CD8-positive, alpha-beta memory T cell (primary cell): Measurements from ENCODE around the gene KRTAP4-3. TPM values are rescaled to one million over a fixed set of nuclear protein-coding genes. Genes with fewer than 3 reads are reported as not detected.
"Not testable (repeated sequence)": the region's sequence is repeated elsewhere in the genome, so short reads cannot be mapped to it uniquely, and the experiment has no call there.

Experiments
- CTCF ChIA-PET: fragments of 350-600 bp; sonication (Branson Sonifier 250); formaldehyde crosslinking; loops from one replicate; lab custom pipeline; 2021; ENCODE audit warnings: antibody characterized with exemption; lab: Charles Lee
- POLR2A ChIA-PET: fragments of 350-600 bp; sonication (Branson Sonifier 250); formaldehyde crosslinking; loops from one replicate; lab custom pipeline; 2021; ENCODE audit warnings: antibody characterized with exemption; lab: Charles Lee
- DNase-seq, 5 donors: peaks; one replicate each; pipeline versions ENCODE4 v3.0.0 to v3.0.0-alpha.2; 2020 to 2022; ENCODE audit warnings: mixed read lengths in 1 of 5
- H3K27ac ChIP-seq: one replicate; pipeline ENCODE4 v1.7.0; 2013; ENCODE audit warnings: low read depth, mild to moderate bottlenecking, low read length, moderate library complexity
- H3K27me3 ChIP-seq: 2 replicates; pipeline ENCODE4 v1.7.0; 2013; ENCODE audit warnings: low read length, mild to moderate bottlenecking; ENCODE audit not compliant: insufficient read depth, poor library complexity, severe bottlenecking
- H3K36me3 ChIP-seq: 2 replicates; pipeline ENCODE4 v1.7.0; 2013; ENCODE audit warnings: mild to moderate bottlenecking, low read length, moderate library complexity; ENCODE audit not compliant: insufficient read depth
- H3K4me1 ChIP-seq: 2 replicates; pipeline ENCODE4 v1.7.0; 2013; ENCODE audit warnings: mild to moderate bottlenecking, low read length, moderate library complexity; ENCODE audit not compliant: insufficient read depth
- H3K4me3 ChIP-seq: 2 replicates; pipeline ENCODE4 v1.7.0; 2013; ENCODE audit warnings: mild to moderate bottlenecking, low read length
- H3K9me3 ChIP-seq: 2 replicates; pipeline ENCODE4 v1.7.0; 2013; ENCODE audit warnings: mild to moderate bottlenecking, low read length
- H3K27ac Mint-ChIP-seq, 8 donors: one replicate each; pipeline ENCODE4 v1.8.0; 2020 to 2021; ENCODE audit warnings: mixed read lengths in 8 of 8, mild to moderate bottlenecking in 6 of 8, inconsistent platforms in 3 of 8, moderate library complexity in 3 of 8
- H3K27me3 Mint-ChIP-seq, 2 donors: one replicate each; pipeline ENCODE4 v1.8.0; 2020 to 2021; ENCODE audit warnings: mixed read lengths in 2 of 2, mild to moderate bottlenecking in 1 of 2, moderate library complexity in 1 of 2
- H3K36me3 Mint-ChIP-seq, 3 donors: one replicate each; pipeline ENCODE4 v1.8.0; 2020 to 2021; ENCODE audit warnings: mixed read lengths in 3 of 3, inconsistent platforms in 1 of 3, mild to moderate bottlenecking in 1 of 3
- H3K4me1 Mint-ChIP-seq, 3 donors: one replicate each; pipeline ENCODE4 v1.8.0; 2020 to 2021; ENCODE audit warnings: mixed read lengths in 3 of 3, inconsistent platforms in 1 of 3, mild to moderate bottlenecking in 1 of 3
- H3K4me3 Mint-ChIP-seq, 7 donors: one replicate each; pipeline ENCODE4 v1.8.0; 2020 to 2021; ENCODE audit warnings: mixed read lengths in 7 of 7, mild to moderate bottlenecking in 6 of 7, moderate library complexity in 4 of 7, inconsistent platforms in 2 of 7
- H3K9me3 Mint-ChIP-seq, 5 donors: one replicate each; pipeline ENCODE4 v1.8.0; 2020 to 2022; ENCODE audit warnings: mixed read lengths in 5 of 5, mild to moderate bottlenecking in 3 of 5, moderate library complexity in 2 of 5, inconsistent platforms in 1 of 5
- polyA plus RNA-seq: library from polyadenylated mRNA; unstranded; fragments of 300-500 nt; fragmentation: Illumina TruSeq; gene quantifications from one replicate; pipeline ENCODE4 v1.2.3, GENCODE V29; 2021
- total RNA-seq, 2 experiments: library from RNA; stranded (reverse); gene quantifications; one replicate each; pipeline ENCODE4 v1.2.3, GENCODE V29; 2021

The KRTAP4-3 gene
- total and polyA plus RNA-seq, 3 experiments from 2014 or later = not detected

GRCh38 chr17:41150026-41150425 lies 18.0 kb downstream of the KRTAP4-3 start:
- DNase-seq = no peak
- Histone ChIP-seq H3K27me3 (no peaks in the 10 kb centered on the region), H3K9me3 (no peaks in the 10 kb centered on the region), H3K27ac (no peak overlapping the region), H3K4me1 (no peaks in the 10 kb centered on the region), H3K36me3 (no peaks in the 10 kb centered on the region), H3K4me3 (no peak overlapping the region)
- POLR2A ChIA-PET = no interaction called here
- Mint-ChIP-seq H3K9me3 (peaks cover 0 to 3% (median 0%) of the 10 kb centered on the region in 5 donors), H3K4me3 (no peak overlapping the region), H3K4me1 (peaks cover 0 to 2% (median 0%) of the 10 kb centered on the region in 3 donors), H3K36me3 (peaks cover 0 to 1% (median 0%) of the 10 kb centered on the region in 3 donors), H3K27ac (no peak overlapping the region), H3K27me3 (peaks cover 7 to 41% of the 10 kb centered on the region in 2 donors)
- CTCF ChIA-PET = no interaction called here

GRCh38 chr17:41149652-41149985 lies 18.4 kb downstream of the KRTAP4-3 start, which contains the start of gene KRTAP4-5:
Gene KRTAP4-5 (minus strand): TSS chr17:41149825. CDS start chr17:41149767, 58 bp downstream.
- Mint-ChIP-seq H3K36me3 (peaks cover 0 to 1% (median 0%) of the 10 kb centered on the region in 3 donors), H3K9me3 (peaks cover 0 to 4% (median 0%) of the 10 kb centered on the region in 5 donors), H3K4me3 (no peak within 1 kb of the TSS), H3K4me1 (peaks cover 0 to 2% (median 0%) of the 10 kb centered on the region in 3 donors), H3K27ac (no peak within 1 kb of the TSS), H3K27me3 (peaks cover 7 to 37% of the 10 kb centered on the region in 2 donors)
- H3K4me3 ChIP-seq = no peak within 1 kb of the TSS
- H3K36me3 ChIP-seq = no peaks in the 10 kb centered on the region
- no peaks in the 10 kb centered on the region for H3K9me3 ChIP-seq
- ChIA-PET POLR2A (no interaction called here), CTCF (no interaction called here)
- H3K27me3 ChIP-seq = no peaks in the 10 kb centered on the region
- H3K27ac ChIP-seq = no peak within 1 kb of the TSS
- DNase-seq = no peak
- H3K4me1 ChIP-seq = no peaks in the 10 kb centered on the region

GRCh38 chr17:41148971-41149651 lies 18.9 kb downstream of the KRTAP4-3 start:
- H3K9me3 ChIP-seq, H3K27me3 ChIP-seq, H3K36me3 Mint-ChIP-seq, H3K36me3 ChIP-seq, H3K4me3 ChIP-seq, DNase-seq, H3K4me1 ChIP-seq, H3K4me1 Mint-ChIP-seq, H3K27ac Mint-ChIP-seq, POLR2A ChIA-PET, CTCF ChIA-PET, H3K27ac ChIP-seq, H3K9me3 Mint-ChIP-seq, H3K4me3 Mint-ChIP-seq: not testable (repeated sequence)
- peaks cover 7 to 35% of the 10 kb centered on the region in 2 donors for H3K27me3 Mint-ChIP-seq

- Histone ChIP-seq H3K4me1 (no peaks in the 10 kb centered on the region), H3K4me3 (no peak overlapping the region), H3K27ac (no peak overlapping the region), H3K27me3 (no peaks in the 10 kb centered on the region), H3K9me3 (no peaks in the 10 kb centered on the region), H3K36me3 (no peaks in the 10 kb centered on the region)
- peaks cover 0 to 2% (median 0%) of the 10 kb centered on the region in 3 donors for H3K4me1 Mint-ChIP-seq
- peaks cover 0 to 18% (median 9%) of the 10 kb centered on the region in 5 donors for H3K9me3 Mint-ChIP-seq
- ChIA-PET POLR2A (interaction anchor here (0.7 kb wide), 1 partner anchor 87 kb away, joined by 3 read pairs; no protein-coding TSS in a partner anchor), CTCF (no interaction called here)
- H3K27me3 Mint-ChIP-seq = peaks cover 3 to 27% of the 10 kb centered on the region in 2 donors
- no peak overlapping the region for H3K27ac Mint-ChIP-seq
- no peak overlapping the region for H3K4me3 Mint-ChIP-seq
- peaks cover 0 to 13% (median 5%) of the 10 kb centered on the region in 3 donors for H3K36me3 Mint-ChIP-seq
- DNase-seq = no peak
Observed at GRCh38 chr17:41147531-41148204, 20.4 kb downstream of the KRTAP4-3 start.

GRCh38 chr17:41145261-41145660 lies 22.8 kb downstream of the KRTAP4-3 start:
- Mint-ChIP-seq H3K4me1 (peaks cover 0 to 2% (median 0%) of the 10 kb centered on the region in 3 donors), H3K27ac (peak overlapping the region in 2 of 8 donors; percentile 7 to 28), H3K9me3 (peaks cover 3 to 32% (median 14%) of the 10 kb centered on the region in 5 donors), H3K4me3 (no peak overlapping the region), H3K27me3 (peaks cover 3 to 36% of the 10 kb centered on the region in 2 donors), H3K36me3 (peaks cover 0 to 28% (median 5%) of the 10 kb centered on the region in 3 donors)
- Histone ChIP-seq H3K4me3 (no peak overlapping the region), H3K36me3 (no peaks in the 10 kb centered on the region), H3K9me3 (no peaks in the 10 kb centered on the region), H3K27me3 (no peaks in the 10 kb centered on the region), H3K4me1 (no peaks in the 10 kb centered on the region), H3K27ac (no peak overlapping the region)
- ChIA-PET CTCF (no interaction called here), POLR2A (no interaction called here)
- DNase-seq = no peak

GRCh38 chr17:41144846-41145245 lies 23.2 kb downstream of the KRTAP4-3 start:
- ChIA-PET POLR2A (no interaction called here), CTCF (no interaction called here)
- peak overlapping the region in 1 of 8 donors; percentile 28 for H3K27ac Mint-ChIP-seq
- Histone ChIP-seq H3K36me3 (no peaks in the 10 kb centered on the region), H3K4me3 (no peak overlapping the region), H3K9me3 (no peaks in the 10 kb centered on the region), H3K27ac (no peak overlapping the region), H3K4me1 (no peaks in the 10 kb centered on the region), H3K27me3 (no peaks in the 10 kb centered on the region)
- H3K4me1 Mint-ChIP-seq = peaks cover 0 to 2% (median 0%) of the 10 kb centered on the region in 3 donors
- H3K4me3 Mint-ChIP-seq = no peak overlapping the region
- DNase-seq = no peak
- peaks cover 3 to 36% of the 10 kb centered on the region in 2 donors for H3K27me3 Mint-ChIP-seq
- H3K9me3 Mint-ChIP-seq = peaks cover 5 to 32% (median 14%) of the 10 kb centered on the region in 5 donors
- H3K36me3 Mint-ChIP-seq = peaks cover 0 to 28% (median 5%) of the 10 kb centered on the region in 3 donors

- Histone ChIP-seq H3K27me3 (no peaks in the 10 kb centered on the region), H3K4me3 (no peak overlapping the region)
Observed at GRCh38 chr17:41141361-41141760, 26.7 kb downstream of the KRTAP4-3 start.

More at GRCh38 chr17:41141361-41141760, 26.7 kb downstream of the KRTAP4-3 start:
- DNase-seq = no peak
- CTCF ChIA-PET = no interaction called here
- Histone ChIP-seq H3K36me3 (no peaks in the 10 kb centered on the region), H3K27ac (no peak overlapping the region), H3K9me3 (no peaks in the 10 kb centered on the region), H3K4me1 (no peaks in the 10 kb centered on the region)
- no peaks in the 10 kb centered on the region for H3K4me1 Mint-ChIP-seq
- H3K27ac Mint-ChIP-seq = no peak overlapping the region
- no peak overlapping the region for H3K4me3 Mint-ChIP-seq
- peaks cover 10 to 37% (median 16%) of the 10 kb centered on the region in 5 donors for H3K9me3 Mint-ChIP-seq
- H3K27me3 Mint-ChIP-seq = peaks cover 6 to 38% of the 10 kb centered on the region in 2 donors
- peaks cover 2 to 31% (median 7%) of the 10 kb centered on the region in 3 donors for H3K36me3 Mint-ChIP-seq
- POLR2A ChIA-PET = no interaction called here
